Fibroblast of villous mesenchyme (primary cell): ENCODE results near the gene VAV1. TPM values are rescaled to one million over a fixed set of nuclear protein-coding genes. Genes with fewer than 3 reads are reported as not detected.

Experiments used
- DNase-seq: peaks from one replicate; pipeline ENCODE4 v3.0.0-alpha.2; 2010; ENCODE audit warnings: low read depth
- H3K4me3 ChIP-seq: 2 replicates; pipeline ENCODE4 v1.5.1; 2011; ENCODE audit warnings: low read depth, mild to moderate bottlenecking, low read length
- CTCF ChIP-seq: IDR thresholded peaks from 2 replicates; pipeline ENCODE4 v1.5.1; 2012; ENCODE audit warnings: low read depth, mild to moderate bottlenecking, low read length; ENCODE audit not compliant: insufficient read depth
- total RNA-seq: library from RNA; depleted of rRNA; stranded (reverse); fragments of >200 nt; gene quantifications from 2 replicates; pipeline ENCODE4 v1.2.3, GENCODE V29; 2012

VAV1 gene
- total RNA-seq, 1 donor, result not detected

- TF ChIP-seq CTCF, result no peak
- no peak for DNase-seq
- no peak overlapping the region for H3K4me3 ChIP-seq
These were observed 118.4 kb downstream of the VAV1 start for GRCh38 chr19:6890938-6891337.

GRCh38 chr19:6891761-6892385 is 119.4 kb downstream of the VAV1 start:
- no peak for DNase-seq
- no peak for TF ChIP-seq CTCF
- no peak overlapping the region for H3K4me3 ChIP-seq

- H3K4me3 ChIP-seq, result no peak overlapping the region
- DNase-seq, result no peak
- no peak for TF ChIP-seq CTCF
These were observed 121.8 kb downstream of the VAV1 start for GRCh38 chr19:6894313-6894712.

- DNase-seq, result no peak
- TF ChIP-seq CTCF, result no peak
These were observed 130.9 kb downstream of the VAV1 start for GRCh38 chr19:6903446-6903845.

GRCh38 chr19:6906559-6907060 is 134.1 kb downstream of the VAV1 start:
- DNase-seq, result no peak
- TF ChIP-seq CTCF, result no peak
- no peak overlapping the region for H3K4me3 ChIP-seq

More at GRCh38 chr19:6903446-6903845, 130.9 kb downstream of the VAV1 start:
- H3K4me3 ChIP-seq, result no peak overlapping the region

Other genes starting within 250 kb of the VAV1 start
- gene TNFSF9, start 241.7 kb upstream of the VAV1 start, total RNA-seq, result 0.32 TPM in 1 of 2 replicates, not detected in the other
- not detected in 2 replicates for gene CD70, start 181.6 kb upstream of the VAV1 start, total RNA-seq
- under 0.01 TPM in 1 of 2 replicates, not detected in the other for gene TNFSF14, start 102.5 kb upstream of the VAV1 start, total RNA-seq
- gene C3, start 52.1 kb upstream of the VAV1 start, total RNA-seq, result 1.6 and 76.0 TPM in 2 replicates
- gene GPR108, start 35.1 kb upstream of the VAV1 start, total RNA-seq, result 28.3 and 34.1 TPM in 2 replicates
- 49.9 and 50.1 TPM in 2 replicates for gene TRIP10, start 33.0 kb upstream of the VAV1 start, total RNA-seq
- under 0.01 TPM in 1 of 2 replicates, not detected in the other for gene SH2D3A, start 5.3 kb upstream of the VAV1 start, total RNA-seq
- not detected in 2 replicates for gene ADGRE1, start 114.9 kb downstream of the VAV1 start, total RNA-seq
- gene MBD3L2B, start 248.7 kb downstream of the VAV1 start, total RNA-seq, result not detected in 2 replicates